Stomach (tissue), 9 donors: ENCODE results near the gene AK1. TPM values are rescaled to one million over a fixed set of nuclear protein-coding genes. Genes with fewer than 3 reads are reported as not detected.
"Not testable (repeated sequence)": the region's sequence is repeated elsewhere in the genome, so short reads cannot be mapped to it uniquely, and the experiment has no call there.

Source experiments
- DNase-seq, 2 donors: peaks; one replicate each; pipeline versions ENCODE4 v3.0.0 to v3.0.0-alpha.2; 2013 to 2019
- H3K27ac ChIP-seq, 5 donors: fragments of 200-600 bp in 4 of 5; sonication (generic) in 4 of 5; one replicate each; pipeline ENCODE4 v1.5.1; 2013 to 2019; ENCODE audit warnings: mild to moderate bottlenecking in 1 of 5, moderate library complexity in 1 of 5
- H3K27me3 ChIP-seq, 3 donors: fragments of 200-600 bp; sonication (generic); one replicate each; pipeline ENCODE4 v1.5.1; 2017 to 2019; ENCODE audit warnings: mixed run types in 1 of 3
- H3K36me3 ChIP-seq, 4 donors: fragments of 200-600 bp; sonication (generic); 1 replicate in 3 of 4; 2 replicates in 1 of 4; pipeline ENCODE4 v1.5.1; 2016 to 2019
- H3K4me1 ChIP-seq, 4 donors: fragments of 200-600 bp; sonication (generic); one replicate each; pipeline ENCODE4 v1.5.1; 2016 to 2019
- H3K4me3 ChIP-seq, 4 donors: fragments of 200-600 bp; sonication (generic) in 3 of 4; one replicate each; pipeline ENCODE4 v1.5.1; 2016 to 2019; ENCODE audit warnings: mild to moderate bottlenecking in 1 of 4
- H3K9me3 ChIP-seq, 4 donors: fragments of 200-600 bp; sonication (generic); one replicate each; pipeline ENCODE4 v1.5.1; 2016 to 2019
- CTCF ChIP-seq, 7 experiments: fragments of 450-650 bp in 4 of 7; fragments of 200-600 bp in 3 of 7; sonication (generic) in 3 of 7; IDR thresholded peaks; one replicate each; pipeline ENCODE4 v1.5.1; 2016 to 2019; ENCODE audit warnings: antibody characterized with exemption in 7 of 7, control low read depth in 2 of 7, mild to moderate bottlenecking in 1 of 7
- EP300 ChIP-seq: sonication (generic); formaldehyde crosslinking; IDR thresholded peaks from one replicate; pipeline ENCODE4 v1.6.1; 2017; ENCODE audit warnings: antibody characterized with exemption
- POLR2A ChIP-seq, 4 donors: fragments of 450-650 bp; IDR thresholded peaks; one replicate each; pipeline ENCODE4 v1.6.1; 2016; ENCODE audit warnings: antibody characterized with exemption in 4 of 4, control low read depth in 2 of 4, mild to moderate bottlenecking in 1 of 4, moderate library complexity in 1 of 4
- POLR2AphosphoS5 ChIP-seq, 3 donors: sonication (generic); formaldehyde crosslinking; IDR thresholded peaks; one replicate each; pipeline ENCODE4 v1.6.1; 2016; ENCODE audit warnings: antibody characterized with exemption in 3 of 3
- WGBS, 5 donors: extraction: QIAGEN DNeasy Blood & Tissue Kit in 3 of 5; methylation state at CpG; one replicate each; pipeline versions ENCODE4 v1.1.5 to v1.1.7; 2013 to 2018; 5-methylcytosine and 5-hydroxymethylcytosine counted together
- intact Hi-C: fragments of 100-400 bp; cut with DNase I; formaldehyde crosslinking; loops from one replicate; pipeline ENCODE4 v1.15.1; 2023; ENCODE audit warnings: low total_unique reads
- polyA plus RNA-seq, 3 donors: library from polyadenylated mRNA; stranded (reverse); fragments of 200-250 nt; gene quantifications; one replicate each; pipeline ENCODE4 v1.2.3, GENCODE V29; 2013
- total RNA-seq, 5 donors: library from RNA; depleted of rRNA; stranded (reverse); fragments of >200 nt; gene quantifications; one replicate each; pipeline versions ENCODE4 v1.1.0 to v1.2.3, GENCODE V29; 2014 to 2016
- donor health status: healthy with polysubstance abuse.
- donor health status: Bipolar disorder and iron deficiency.
- donor health status: healthy.

AK1 gene
- total and polyA plus RNA-seq, 8 donors = 7.2 to 92.1 (median 64.4) TPM; not detected in 1

GRCh38 chr9:127872369-127873222, 4.9 kb downstream of the AK1 start:
- H3K9me3 ChIP-seq = no peaks in the 10 kb centered on the region
- peaks cover 41 to 46% (median 45%) of the 10 kb centered on the region in 4 donors for H3K4me1 ChIP-seq
- WGBS, 5 donors = 89 to 97% (median 95%) methylated on average over 16 to 20 of the region's 20 CpGs
- no peak overlapping the region for H3K4me3 ChIP-seq
- intact Hi-C loops = no loop called here
- no peak overlapping the region for H3K27ac ChIP-seq
- no peak for TF ChIP-seq POLR2AphosphoS5 (IDR thresholded peaks at IDR 0.05)
- TF ChIP-seq POLR2A (IDR thresholded peaks at IDR 0.05) = no peak
- peaks cover 5 to 56% (median 43%) of the 10 kb centered on the region in 4 donors for H3K36me3 ChIP-seq
- H3K27me3 ChIP-seq = no peaks in the 10 kb centered on the region
- no peak for DNase-seq

- no peak for DNase-seq
- Histone ChIP-seq H3K4me1 (peaks cover 31 to 36% (median 34%) of the 10 kb centered on the region in 4 donors), H3K9me3 (no peaks in the 10 kb centered on the region), H3K36me3 (peaks cover 8 to 61% (median 48%) of the 10 kb centered on the region in 4 donors), H3K27me3 (no peaks in the 10 kb centered on the region), H3K27ac (no peak overlapping the region), H3K4me3 (no peak overlapping the region)
- TF ChIP-seq POLR2A (IDR thresholded peaks at IDR 0.05) = no peak
- no peak for TF ChIP-seq CTCF (IDR thresholded peaks at IDR 0.05)
- WGBS, 5 donors = 81 to 96% (median 93%) methylated on average over 9 of the region's 9 CpGs
- intact Hi-C loops = no loop called here
These were observed 5.9 kb downstream of the AK1 start for GRCh38 chr9:127871531-127871930.

- Histone ChIP-seq H3K36me3 (peaks cover 8 to 61% (median 48%) of the 10 kb centered on the region in 4 donors), H3K27ac (no peak overlapping the region), H3K4me1 (peaks cover 24 to 29% (median 28%) of the 10 kb centered on the region in 4 donors), H3K27me3 (no peaks in the 10 kb centered on the region), H3K4me3 (no peak overlapping the region), H3K9me3 (no peaks in the 10 kb centered on the region)
- DNase-seq = no peak
- WGBS, 5 donors = 82 to 93% (median 86%) methylated on average over 12 of the region's 12 CpGs
- intact Hi-C loops = no loop called here
- TF ChIP-seq CTCF (IDR thresholded peaks at IDR 0.05) (no peak), POLR2A (IDR thresholded peaks at IDR 0.05) (no peak), EP300 (no peak), POLR2AphosphoS5 (IDR thresholded peaks at IDR 0.05) (no peak)
These were observed 6.6 kb downstream of the AK1 start for GRCh38 chr9:127870887-127871286.

GRCh38 chr9:127870153-127870491, 7.4 kb downstream of the AK1 start:
- peak in 1 of 7 experiments; percentile 27 for TF ChIP-seq CTCF (IDR thresholded peaks at IDR 0.05)
- intact Hi-C loops, H3K27ac ChIP-seq, H3K4me3 ChIP-seq, H3K9me3 ChIP-seq, H3K27me3 ChIP-seq, DNase-seq: not testable (repeated sequence)
- Histone ChIP-seq H3K36me3 (peaks cover 8 to 61% (median 48%) of the 10 kb centered on the region in 4 donors), H3K4me1 (peaks cover 16 to 21% (median 20%) of the 10 kb centered on the region in 4 donors)
- WGBS, 5 donors = 65 to 73% (median 68%) methylated on average over 8 to 9 of the region's 9 CpGs
